HG03521 (cell line): ENCODE data around the gene TEX14.

Experiments used
- ATAC-seq: cut with Tn5 transposase; IDR thresholded peaks from one replicate; pipeline ENCODE4 v1.9.1; 2021; ENCODE audit warnings: mild to moderate bottlenecking, moderate library complexity; ENCODE audit not compliant: unreplicated experiment

Gene TEX14, protein sequence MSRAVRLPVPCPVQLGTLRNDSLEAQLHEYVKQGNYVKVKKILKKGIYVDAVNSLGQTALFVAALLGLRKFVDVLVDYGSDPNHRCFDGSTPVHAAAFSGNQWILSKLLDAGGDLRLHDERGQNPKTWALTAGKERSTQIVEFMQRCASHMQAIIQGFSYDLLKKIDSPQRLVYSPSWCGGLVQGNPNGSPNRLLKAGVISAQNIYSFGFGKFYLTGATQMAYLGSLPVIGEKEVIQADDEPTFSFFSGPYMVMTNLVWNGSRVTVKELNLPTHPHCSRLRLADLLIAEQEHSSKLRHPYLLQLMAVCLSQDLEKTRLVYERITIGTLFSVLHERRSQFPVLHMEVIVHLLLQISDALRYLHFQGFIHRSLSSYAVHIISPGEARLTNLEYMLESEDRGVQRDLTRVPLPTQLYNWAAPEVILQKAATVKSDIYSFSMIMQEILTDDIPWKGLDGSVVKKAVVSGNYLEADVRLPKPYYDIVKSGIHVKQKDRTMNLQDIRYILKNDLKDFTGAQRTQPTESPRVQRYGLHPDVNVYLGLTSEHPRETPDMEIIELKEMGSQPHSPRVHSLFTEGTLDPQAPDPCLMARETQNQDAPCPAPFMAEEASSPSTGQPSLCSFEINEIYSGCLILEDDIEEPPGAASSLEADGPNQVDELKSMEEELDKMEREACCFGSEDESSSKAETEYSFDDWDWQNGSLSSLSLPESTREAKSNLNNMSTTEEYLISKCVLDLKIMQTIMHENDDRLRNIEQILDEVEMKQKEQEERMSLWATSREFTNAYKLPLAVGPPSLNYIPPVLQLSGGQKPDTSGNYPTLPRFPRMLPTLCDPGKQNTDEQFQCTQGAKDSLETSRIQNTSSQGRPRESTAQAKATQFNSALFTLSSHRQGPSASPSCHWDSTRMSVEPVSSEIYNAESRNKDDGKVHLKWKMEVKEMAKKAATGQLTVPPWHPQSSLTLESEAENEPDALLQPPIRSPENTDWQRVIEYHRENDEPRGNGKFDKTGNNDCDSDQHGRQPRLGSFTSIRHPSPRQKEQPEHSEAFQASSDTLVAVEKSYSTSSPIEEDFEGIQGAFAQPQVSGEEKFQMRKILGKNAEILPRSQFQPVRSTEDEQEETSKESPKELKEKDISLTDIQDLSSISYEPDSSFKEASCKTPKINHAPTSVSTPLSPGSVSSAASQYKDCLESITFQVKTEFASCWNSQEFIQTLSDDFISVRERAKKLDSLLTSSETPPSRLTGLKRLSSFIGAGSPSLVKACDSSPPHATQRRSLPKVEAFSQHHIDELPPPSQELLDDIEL (N-terminal part only)

DNA sequence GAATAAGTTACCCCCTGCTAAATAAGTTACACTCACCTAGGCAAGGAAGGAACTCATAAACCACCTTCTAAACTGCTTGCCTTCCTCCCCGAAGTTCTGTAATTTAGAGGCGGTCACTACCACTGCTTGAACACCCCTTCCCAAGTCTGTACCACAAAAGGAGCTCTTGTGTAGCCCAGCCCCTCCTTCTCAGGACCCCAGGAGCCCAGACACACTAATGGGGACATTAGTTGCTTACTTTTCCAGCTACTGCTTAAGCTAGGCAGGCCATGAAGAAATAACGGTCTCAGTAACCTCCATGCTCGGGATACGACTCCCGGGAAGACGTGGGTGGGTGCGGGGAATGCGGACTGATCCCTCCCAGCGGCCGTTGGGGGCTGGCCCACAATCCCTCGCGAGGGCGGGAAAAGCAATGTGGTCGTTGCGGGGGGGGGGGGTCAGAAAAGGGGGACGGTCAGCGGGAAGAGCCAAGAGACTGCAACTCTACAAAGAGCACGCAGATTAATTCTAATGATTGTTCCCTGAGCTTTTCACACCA lies at the start of gene TEX14:
Gene TEX14 (minus strand): TSS at position 345 of the 538 bp plus-strand sequence. CDS start 40,044 bp downstream, outside the sequence.
- no peak for ATAC-seq

DNA sequence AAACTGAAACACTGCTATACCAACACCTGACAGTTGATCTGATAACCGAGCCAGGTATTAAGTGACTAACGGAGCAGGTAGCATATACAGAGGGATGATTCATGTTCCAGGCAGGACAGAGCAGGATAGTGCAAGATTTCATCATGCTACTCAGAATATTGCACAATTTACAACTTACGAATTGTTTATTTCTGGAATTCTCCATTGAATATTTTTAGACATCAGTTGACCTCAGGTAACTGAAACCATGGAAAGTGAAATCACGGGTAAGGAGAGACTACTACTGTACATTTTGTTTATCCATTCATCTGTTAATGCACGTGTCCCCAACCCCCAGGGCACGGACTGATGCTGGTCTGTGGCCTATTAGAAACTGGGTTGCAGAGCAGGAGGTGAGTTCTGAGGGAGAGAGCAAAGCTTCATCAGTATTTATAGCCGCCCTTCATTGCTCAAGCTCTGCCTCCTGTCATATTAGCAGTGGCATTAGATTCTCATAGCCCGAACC lies 49.3 kb upstream of the TEX14 start:
- no peak for ATAC-seq

DNA sequence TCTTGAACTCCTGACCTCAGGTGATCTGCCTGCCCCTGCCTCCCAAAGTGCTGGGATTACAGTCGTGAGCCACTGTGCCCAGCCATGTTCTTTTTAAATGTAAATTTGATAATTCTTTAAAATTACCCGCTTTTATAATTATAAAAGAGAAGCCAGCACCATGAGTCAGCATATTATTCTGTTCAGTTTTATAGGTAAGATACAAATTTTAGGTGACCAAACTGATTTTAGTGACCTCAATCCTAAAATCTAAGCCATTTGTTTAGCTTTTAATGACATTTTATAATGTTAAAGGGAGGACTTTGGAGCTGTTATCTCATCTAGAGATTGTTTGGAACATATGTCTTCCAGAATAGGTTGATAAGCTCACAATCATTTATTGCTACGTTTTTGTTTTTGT lies 43.0 kb upstream of the TEX14 start:
- ATAC-seq, result no peak

DNA sequence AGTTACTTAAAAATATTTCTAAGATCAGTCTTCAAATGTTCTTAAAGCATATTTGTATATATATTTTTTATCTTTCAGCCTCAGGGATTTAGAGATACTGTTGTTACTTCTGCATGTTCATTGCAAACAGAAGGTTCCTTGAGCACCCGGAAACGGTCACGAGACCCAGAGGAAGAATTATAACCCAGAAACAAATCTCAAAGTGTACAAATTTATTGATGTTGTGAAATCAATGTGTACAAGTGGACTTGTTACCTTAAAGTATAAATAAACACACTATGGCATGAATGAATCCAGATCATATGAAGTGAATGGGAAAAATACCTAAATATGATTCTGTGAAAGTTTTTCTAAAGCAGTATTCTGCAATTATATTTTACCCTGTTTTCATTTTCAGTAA lies 42.2 kb upstream of the TEX14 start:
- no peak for ATAC-seq

DNA sequence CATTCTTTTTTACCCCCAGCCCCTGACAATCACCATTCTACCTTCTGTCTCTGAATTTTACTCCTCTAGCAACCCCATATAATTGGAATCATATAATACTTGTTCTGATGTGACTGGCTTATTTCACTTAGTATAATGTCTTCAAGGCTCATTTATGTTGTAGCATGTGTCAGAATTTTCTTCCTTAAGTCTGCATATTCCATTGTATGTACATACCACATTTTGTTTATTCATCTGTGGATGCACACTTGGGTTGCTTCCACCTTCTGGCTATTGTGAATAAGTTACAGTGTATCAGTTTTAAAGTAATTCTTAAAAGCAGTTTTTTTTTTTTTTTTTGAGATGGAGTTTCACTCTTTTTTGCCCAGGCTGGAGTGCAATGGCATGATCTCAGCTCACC lies 39.1 kb upstream of the TEX14 start:
- ATAC-seq, result no peak

DNA sequence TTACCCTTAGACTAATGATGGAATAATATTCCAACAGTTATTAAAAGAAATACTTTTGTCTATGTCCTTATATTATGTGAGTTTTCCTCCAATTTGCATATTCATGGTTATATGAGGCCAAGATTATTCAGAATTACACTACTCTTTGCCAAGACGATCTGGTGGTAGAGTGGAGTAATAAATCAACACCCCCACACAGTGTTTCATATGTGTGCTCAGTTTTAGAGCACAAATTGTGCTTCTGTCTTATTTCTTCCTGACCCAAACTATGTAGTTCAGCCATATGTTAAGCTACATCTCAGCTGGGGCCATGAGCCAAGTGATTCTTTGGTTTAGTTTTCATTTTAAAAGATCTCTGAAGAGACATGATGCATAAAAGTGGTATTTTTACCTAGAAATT lies 37.0 kb upstream of the TEX14 start:
- no peak for ATAC-seq

DNA sequence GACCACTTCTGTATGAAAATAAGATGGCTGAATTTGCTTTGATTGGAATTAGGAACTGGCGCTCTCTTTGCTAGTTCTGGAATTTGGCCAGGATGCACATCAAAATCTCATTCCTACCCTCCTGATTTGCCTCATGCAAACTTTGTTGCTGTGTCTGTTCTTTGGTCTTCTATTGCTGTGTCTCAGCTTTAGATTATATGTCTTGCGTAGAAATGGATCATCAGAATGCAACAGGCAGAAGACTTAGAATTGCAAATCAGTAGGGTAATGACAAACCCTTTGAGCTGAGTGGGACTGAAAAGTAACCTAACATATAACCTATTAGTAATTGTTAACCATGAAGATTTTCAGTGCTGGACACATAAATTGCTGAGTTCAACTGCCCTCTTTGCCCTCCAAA lies 30.9 kb upstream of the TEX14 start:
- no peak for ATAC-seq

DNA sequence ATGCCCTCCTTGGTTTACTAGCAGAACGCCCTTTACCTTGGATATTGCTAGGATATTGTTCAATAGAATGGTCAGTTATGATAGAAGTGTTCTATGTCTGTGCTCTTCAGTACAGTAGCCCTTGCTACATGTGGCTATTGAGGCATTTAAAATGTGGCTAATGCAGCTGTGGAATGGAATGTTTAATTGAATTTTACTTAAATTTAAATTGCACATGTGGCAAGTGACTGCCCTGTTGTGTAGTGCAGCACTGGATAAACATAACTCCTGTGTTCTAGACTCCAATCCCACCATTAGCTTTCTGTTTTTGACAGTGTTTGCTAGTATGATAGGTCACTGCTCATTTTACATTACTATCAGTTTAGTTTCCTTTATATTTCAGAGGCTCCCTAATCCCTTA lies 30.4 kb upstream of the TEX14 start:
- ATAC-seq, result no peak

DNA sequence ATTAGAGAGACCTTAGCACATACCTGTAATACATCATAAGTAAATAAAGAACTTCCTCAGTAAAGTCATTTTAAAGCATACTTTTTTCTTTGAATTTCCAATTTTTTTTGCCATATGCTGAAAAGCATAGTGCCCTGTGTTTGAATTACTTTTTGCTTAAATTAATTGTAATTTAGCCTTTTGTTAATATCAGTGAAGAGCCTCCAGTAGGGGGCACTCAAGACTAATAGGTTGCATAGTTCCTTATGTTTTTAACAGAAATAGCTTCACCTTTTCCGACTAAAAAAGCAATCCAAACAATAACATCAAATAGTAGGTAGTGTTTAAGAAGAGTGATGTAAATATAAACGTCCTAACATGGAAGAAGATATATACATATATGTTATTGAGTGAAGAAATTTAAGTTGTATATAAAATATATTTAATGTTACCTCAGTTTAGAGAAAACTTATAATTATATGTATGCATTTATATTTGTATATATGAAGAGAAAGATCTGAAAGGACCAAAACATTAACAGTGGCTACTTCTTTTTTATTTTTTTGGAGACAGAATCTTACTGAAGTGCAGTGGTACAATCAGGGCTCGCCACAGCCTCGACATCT lies 19.2 kb upstream of the TEX14 start:
- ATAC-seq, result no peak

DNA sequence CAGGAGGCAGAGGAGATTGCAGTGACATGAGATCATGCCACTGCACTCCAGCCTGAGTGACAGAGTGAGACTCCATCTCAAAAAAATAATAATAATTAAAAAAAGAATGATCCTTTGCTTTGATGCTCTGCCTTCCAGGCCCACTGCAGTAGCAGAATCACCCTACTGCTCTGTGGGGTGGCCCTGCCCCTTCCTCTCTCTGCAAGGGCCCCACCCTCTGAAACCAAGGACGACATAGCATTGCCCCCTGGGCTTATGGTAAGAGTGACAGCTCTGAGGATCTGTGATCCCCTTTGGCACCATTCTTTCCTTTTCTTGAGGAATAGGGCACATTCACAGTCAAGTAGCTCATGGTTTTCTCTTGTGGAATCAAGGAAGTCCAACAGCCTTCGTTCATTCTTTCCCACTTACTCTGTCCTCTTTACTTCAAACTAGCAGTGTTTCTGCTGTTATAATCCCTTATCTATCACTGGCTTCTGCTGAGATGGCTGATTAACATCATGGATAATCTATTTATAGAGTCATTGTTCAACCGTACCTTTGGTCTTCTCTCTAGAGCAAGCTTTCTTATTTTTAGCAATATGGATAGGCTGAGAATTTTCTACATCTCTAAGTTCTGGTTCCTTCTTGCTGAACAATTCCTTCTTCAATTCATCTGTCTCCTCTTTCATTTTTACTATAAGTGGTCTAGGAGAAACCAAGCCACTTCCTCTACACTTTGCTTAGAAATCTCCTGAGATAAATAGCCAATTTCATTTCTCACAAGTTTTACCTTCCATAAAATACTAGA lies 14.7 kb upstream of the TEX14 start:
- ATAC-seq, result no peak

DNA sequence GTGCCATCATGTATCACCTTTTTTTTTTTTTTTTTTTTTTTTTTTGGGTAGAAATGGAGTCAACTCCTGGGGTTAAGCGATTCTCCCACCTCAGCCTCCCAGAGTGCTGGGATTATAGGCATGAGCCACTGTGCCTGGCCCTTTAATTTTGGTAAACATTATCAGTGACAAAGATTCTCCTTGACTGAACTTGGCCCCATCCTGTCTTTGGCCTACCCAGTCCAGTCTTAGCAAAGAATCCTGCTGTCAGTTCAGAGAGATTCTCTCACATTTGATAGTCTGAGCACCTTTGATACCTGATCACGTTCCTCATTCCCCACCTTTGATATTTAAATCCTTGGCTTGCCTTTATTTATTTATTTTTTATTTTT lies 12.1 kb upstream of the TEX14 start:
- ATAC-seq, result no peak

DNA sequence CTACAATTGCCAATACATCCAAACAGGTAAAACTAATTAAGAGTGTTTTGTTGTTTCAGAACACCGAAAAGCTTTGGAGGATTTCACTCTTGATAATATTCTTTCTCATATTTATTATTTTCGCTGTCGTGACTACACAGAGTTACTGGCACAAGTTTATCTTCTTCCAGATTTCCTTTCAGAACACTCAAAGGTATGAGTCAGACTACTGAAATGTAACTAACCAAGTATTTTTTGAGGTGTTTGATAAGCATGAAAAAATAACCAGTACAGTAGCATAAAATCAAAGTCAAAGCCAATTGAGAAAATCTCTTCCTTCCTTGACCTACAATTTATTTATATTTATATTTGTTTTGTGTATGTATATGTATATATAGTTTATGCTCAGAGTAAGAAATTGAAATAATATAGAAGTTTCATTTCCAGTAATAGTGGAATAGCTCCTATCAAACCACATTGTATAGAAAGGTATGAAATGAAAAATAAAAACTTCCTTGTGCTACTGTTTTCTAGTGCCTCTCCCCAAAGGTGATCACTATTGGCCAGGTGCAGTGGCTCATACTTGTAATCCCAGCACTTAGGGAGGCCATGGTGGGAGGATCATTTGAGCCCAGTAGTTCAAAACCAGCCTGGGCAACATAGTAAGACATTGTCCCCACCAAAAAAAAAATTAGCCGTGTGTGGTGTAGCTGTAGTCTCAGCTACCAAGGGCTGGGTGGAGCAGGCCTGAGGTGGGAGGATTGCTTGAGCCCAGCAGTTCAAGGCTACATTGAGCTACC lies 11.5 kb upstream of the TEX14 start:
- no peak for ATAC-seq

DNA sequence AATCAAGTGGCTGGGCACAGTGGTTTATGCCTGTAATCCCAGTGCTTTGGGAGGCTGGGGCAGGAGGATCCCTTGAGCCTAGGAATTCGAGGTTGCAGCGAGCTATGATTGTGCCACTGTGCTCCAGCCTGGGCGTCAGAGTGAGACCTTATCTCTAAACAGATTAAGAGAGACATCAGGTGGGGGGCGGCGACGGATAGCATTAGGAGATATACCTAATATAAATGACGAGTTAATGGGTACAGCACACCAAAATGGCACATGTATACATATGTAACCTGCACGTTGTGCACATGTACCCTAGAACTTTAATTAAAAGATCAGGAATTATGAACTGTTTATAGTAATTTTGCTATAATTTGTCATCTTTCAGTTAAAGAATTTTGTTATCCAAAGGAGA lies 10.9 kb upstream of the TEX14 start:
- no peak for ATAC-seq

DNA sequence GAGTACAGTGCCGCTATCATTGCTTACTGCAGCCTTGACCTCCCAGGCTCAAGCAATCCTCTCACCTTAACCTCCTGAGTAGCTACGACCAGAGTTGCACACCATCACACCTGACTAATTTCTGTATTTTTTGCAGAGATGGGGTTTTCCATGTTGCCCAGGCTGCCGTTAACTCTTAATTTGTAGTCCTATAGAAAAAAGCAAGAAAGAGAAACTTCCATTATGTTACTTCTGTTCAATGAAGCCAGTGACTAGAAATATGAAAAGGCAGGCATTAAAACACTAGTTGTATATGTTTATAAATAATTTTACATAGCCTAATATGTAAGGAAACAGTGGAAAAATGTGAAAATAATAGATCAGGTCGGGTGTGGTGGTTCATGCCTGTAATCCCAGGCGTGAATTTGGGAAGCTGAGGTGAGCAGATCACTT lies 10.2 kb upstream of the TEX14 start:
- no peak for ATAC-seq

DNA sequence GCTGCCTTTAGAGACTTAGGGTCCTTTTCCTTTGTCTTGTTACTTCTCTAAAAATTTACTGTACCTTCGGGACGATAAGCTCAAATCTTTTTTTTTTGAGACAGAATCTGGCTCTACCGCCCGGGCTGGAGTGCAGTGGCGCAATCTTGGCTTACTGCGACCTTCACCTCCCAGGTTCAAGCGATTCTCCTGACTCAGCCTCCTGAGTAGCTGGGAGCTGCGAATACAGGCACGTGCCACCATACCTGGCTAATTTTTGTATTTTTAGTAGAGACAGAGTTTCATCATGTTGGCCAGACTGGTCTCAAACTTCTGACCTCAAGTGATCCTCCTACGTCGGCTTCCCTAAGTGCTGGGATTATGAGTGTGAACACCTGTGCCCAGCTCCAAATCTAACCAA lies 7.9 kb upstream of the TEX14 start:
- ATAC-seq, result no peak

DNA sequence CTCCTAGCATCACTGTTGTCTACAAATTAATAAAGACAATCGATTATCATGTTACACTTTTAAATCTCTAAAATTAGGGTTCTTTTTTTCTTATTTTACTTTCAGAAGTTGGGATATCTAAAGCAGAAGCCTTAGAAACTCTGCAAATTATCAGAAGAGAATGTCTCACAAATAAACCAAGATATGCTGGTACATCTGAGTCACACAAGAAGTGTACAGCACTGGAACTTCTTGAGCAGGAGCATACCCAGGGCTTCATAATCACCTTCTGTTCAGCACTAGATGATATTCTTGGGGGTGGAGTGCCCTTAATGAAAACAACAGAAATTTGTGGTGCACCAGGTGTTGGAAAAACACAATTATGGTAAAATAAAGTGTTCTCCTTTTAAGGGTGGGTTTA lies 3.0 kb upstream of the TEX14 start:
- no peak for ATAC-seq

DNA sequence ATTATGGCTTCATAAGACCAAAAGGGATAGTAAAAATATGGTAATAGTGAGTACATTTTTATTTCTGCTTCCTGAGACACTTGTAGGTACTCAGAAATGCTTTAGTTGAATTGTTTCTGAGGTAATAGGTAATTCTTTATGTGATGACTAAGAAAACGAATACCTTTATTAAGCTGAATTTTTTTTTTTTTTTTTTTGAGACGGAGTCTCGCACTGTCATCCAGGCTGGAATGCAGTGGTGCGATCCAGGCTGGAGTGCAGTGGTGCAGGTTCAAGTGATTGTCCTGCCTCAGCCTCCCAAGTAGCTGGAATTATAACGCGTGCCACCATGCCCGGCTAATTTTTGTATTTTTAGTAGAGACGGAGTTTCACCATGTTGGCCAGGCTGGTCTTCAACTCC lies 2.5 kb upstream of the TEX14 start:
- no peak for ATAC-seq

DNA sequence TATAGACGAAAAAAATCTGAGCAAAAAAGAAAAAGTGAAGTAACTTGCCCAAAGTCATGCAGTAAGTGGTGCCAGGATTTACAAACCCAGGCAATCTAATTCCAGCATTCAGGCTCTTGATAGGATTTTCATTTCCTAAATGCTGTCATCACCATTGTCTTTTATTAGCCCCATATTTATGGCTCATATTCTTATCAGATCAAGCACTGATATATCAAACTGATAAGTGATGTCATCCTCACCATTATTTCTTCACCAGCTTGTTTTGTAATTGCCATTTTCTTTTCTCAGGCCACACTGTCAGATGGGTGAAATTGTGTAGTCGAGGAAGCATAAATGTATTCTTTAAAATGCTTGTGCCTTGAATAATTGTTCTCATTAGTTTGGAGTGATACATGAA lies 1.9 kb upstream of the TEX14 start:
- ATAC-seq, result no peak

DNA sequence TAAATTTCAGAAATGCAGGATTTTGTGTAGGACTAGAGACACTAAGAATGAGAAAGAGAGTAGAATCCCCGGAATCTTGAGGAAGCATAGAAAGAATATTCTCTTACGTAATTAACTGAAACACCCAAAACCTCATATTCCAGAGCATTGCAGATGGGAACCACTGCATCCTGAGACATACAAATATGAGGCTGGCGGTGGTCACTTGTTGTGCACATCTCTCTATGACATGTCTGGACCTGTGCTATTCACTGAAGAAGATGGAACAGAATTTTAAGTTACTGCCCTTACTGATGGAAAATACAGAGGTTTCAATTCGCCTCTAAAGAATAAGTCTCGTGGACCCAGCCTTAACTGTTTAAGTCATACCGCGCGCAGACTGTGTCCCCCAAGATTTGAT lies 1.4 kb upstream of the TEX14 start:
- no peak for ATAC-seq
